Thoracic aorta (tissue), 2 donors: ENCODE data around the gene PTPRF. TPM values are rescaled to one million over a fixed set of nuclear protein-coding genes. Genes with fewer than 3 reads are reported as not detected.

Experiments used
- ATAC-seq: fragments of 150-250 bp; one replicate; pipeline ENCODE4 v1.8.0; 2017; ENCODE audit warnings: low read depth; ENCODE audit not compliant: insufficient number of reproducible peaks, low FRiP score
- DNase-seq: peaks from one replicate; pipeline ENCODE4 v3.0.0-alpha.2; 2020; ENCODE audit warnings: low spot score
- H3K27ac ChIP-seq, 2 donors: fragments of 200-600 bp; sonication (generic); 1 replicate in 1 of 2; 2 replicates in 1 of 2; pipeline ENCODE4 v1.5.1; 2016; ENCODE audit warnings: mild to moderate bottlenecking in 2 of 2, moderate library complexity in 2 of 2
- H3K27me3 ChIP-seq: fragments of 200-600 bp; sonication (generic); replicated peaks from 2 replicates; pipeline ENCODE4 v1.6.0; 2016; ENCODE audit warnings: mild to moderate bottlenecking; ENCODE audit not compliant: insufficient read depth
- H3K36me3 ChIP-seq: fragments of 200-600 bp; sonication (generic); one replicate; pipeline ENCODE4 v1.5.1; 2016
- H3K4me1 ChIP-seq, 2 donors: fragments of 200-600 bp; sonication (generic); 1 replicate in 1 of 2; 2 replicates in 1 of 2; pipeline versions ENCODE4 v1.5.1 to v1.6.0; 2016; ENCODE audit warnings: low read depth in 2 of 2, mild to moderate bottlenecking in 1 of 2; ENCODE audit not compliant: control insufficient read depth in 1 of 2
- H3K4me3 ChIP-seq: fragments of 200-600 bp; sonication (generic); 2 replicates; pipeline ENCODE4 v1.5.1; 2016; ENCODE audit warnings: mild to moderate bottlenecking
- H3K9me3 ChIP-seq: fragments of 200-600 bp; sonication (generic); 2 replicates; pipeline ENCODE4 v1.5.1; 2016
- CTCF ChIP-seq: fragments of 200-600 bp; sonication (generic); IDR thresholded peaks from one replicate; pipeline ENCODE4 v1.5.1; 2019; ENCODE audit warnings: antibody characterized with exemption
- total RNA-seq, 2 donors: library from RNA; depleted of rRNA; stranded (reverse); fragments of >200 nt; gene quantifications; one replicate each; pipeline versions ENCODE4 v1.1.0 to v1.2.3, GENCODE V29; 2016

PTPRF gene
- total RNA-seq, 2 donors from 2014 or later, result 43.9 to 55.1 TPM

GRCh38 chr1:43541141-43541540 is 10.5 kb downstream of the PTPRF start:
- H3K4me3 ChIP-seq, result no peak overlapping the region
- ATAC-seq (no peak), DNase-seq (no peak)
- peak overlapping the region; percentile 82 for H3K27ac ChIP-seq
- peaks cover 26 to 46% of the 10 kb centered on the region in 2 donors for H3K4me1 ChIP-seq
- H3K9me3 ChIP-seq, result no peaks in the 10 kb centered on the region
- H3K27me3 ChIP-seq, result no peaks in the 10 kb centered on the region
- H3K36me3 ChIP-seq, result no peaks in the 10 kb centered on the region
- no peak for TF ChIP-seq CTCF

GRCh38 chr1:43541721-43542401 is 11.2 kb downstream of the PTPRF start:
- Histone ChIP-seq H3K36me3 (no peaks in the 10 kb centered on the region), H3K4me1 (peaks cover 28 to 51% of the 10 kb centered on the region in 2 donors), H3K27me3 (no peaks in the 10 kb centered on the region), H3K27ac (peak overlapping the region; percentile 82), H3K4me3 (no peak overlapping the region), H3K9me3 (no peaks in the 10 kb centered on the region)
- ATAC-seq, result no peak
- peak; percentile 33 for DNase-seq
- no peak for TF ChIP-seq CTCF

- H3K4me3 ChIP-seq, result no peak overlapping the region
- H3K36me3 ChIP-seq, result no peaks in the 10 kb centered on the region
- TF ChIP-seq CTCF, result no peak
- ATAC-seq (no peak), DNase-seq (no peak)
- H3K27me3 ChIP-seq, result no peaks in the 10 kb centered on the region
- peaks cover 28 to 51% of the 10 kb centered on the region in 2 donors for H3K4me1 ChIP-seq
- H3K9me3 ChIP-seq, result no peaks in the 10 kb centered on the region
- H3K27ac ChIP-seq, result peak overlapping the region; percentile 54 to 82
Measured at GRCh38 chr1:43542527-43543458, 12.1 kb downstream of the PTPRF start.

- ATAC-seq (no peak), DNase-seq (no peak)
- Histone ChIP-seq H3K36me3 (no peaks in the 10 kb centered on the region), H3K27ac (no peak overlapping the region), H3K4me3 (no peak overlapping the region), H3K9me3 (no peaks in the 10 kb centered on the region), H3K27me3 (no peaks in the 10 kb centered on the region), H3K4me1 (peaks cover 28 to 51% of the 10 kb centered on the region in 2 donors)
- TF ChIP-seq CTCF, result no peak
Measured at GRCh38 chr1:43543567-43543966, 12.9 kb downstream of the PTPRF start.

GRCh38 chr1:43545339-43545694 is 14.6 kb downstream of the PTPRF start:
- ATAC-seq (no peak), DNase-seq (no peak)
- Histone ChIP-seq H3K9me3 (no peaks in the 10 kb centered on the region), H3K4me1 (peaks cover 23 to 44% of the 10 kb centered on the region in 2 donors), H3K4me3 (no peak overlapping the region), H3K27me3 (no peaks in the 10 kb centered on the region), H3K27ac (peak overlapping the region in 1 of 2 donors; percentile 7), H3K36me3 (no peaks in the 10 kb centered on the region)
- TF ChIP-seq CTCF, result no peak
